Lung (tissue), 12 donors: ENCODE results near the gene TRIM14. TPM values are rescaled to one million over a fixed set of nuclear protein-coding genes. Genes with fewer than 3 reads are reported as not detected.

Source experiments
- ATAC-seq: fragments of 200-7000 bp; cut with Tn5 transposase; one replicate; pipeline ENCODE4 v1.9.1; 2020; ENCODE audit warnings: moderate number of reproducible peaks; ENCODE audit not compliant: insufficient read depth, low FRiP score
- DNase-seq, 3 donors: peaks; one replicate each; pipeline ENCODE4 v3.0.0-alpha.2; 2013 to 2017
- H3K27ac ChIP-seq, 2 donors: one replicate each; pipeline ENCODE4 v1.5.1; 2013; ENCODE audit warnings: mild to moderate bottlenecking in 2 of 2, moderate library complexity in 2 of 2, control low read depth in 1 of 2, inconsistent platforms in 1 of 2, low read depth in 1 of 2, low read length in 1 of 2
- H3K27me3 ChIP-seq, 3 donors: one replicate each; pipeline ENCODE4 v1.5.1; 2013; ENCODE audit warnings: low read length in 2 of 3; ENCODE audit not compliant: control insufficient read depth in 3 of 3, insufficient read depth in 3 of 3
- H3K36me3 ChIP-seq, 4 donors: one replicate each; pipeline ENCODE4 v1.5.1; 2013; ENCODE audit warnings: low read length in 4 of 4, mild to moderate bottlenecking in 1 of 4, moderate library complexity in 1 of 4; ENCODE audit not compliant: control insufficient read depth in 4 of 4, insufficient read depth in 4 of 4
- H3K4me1 ChIP-seq, 5 donors: one replicate each; pipeline ENCODE4 v1.5.1; 2013; ENCODE audit warnings: low read length in 5 of 5, mild to moderate bottlenecking in 2 of 5, moderate library complexity in 1 of 5; ENCODE audit not compliant: control insufficient read depth in 5 of 5, insufficient read depth in 5 of 5
- H3K4me3 ChIP-seq: one replicate; pipeline ENCODE4 v1.5.1; 2013; ENCODE audit warnings: mild to moderate bottlenecking, control low read depth, moderate library complexity
- H3K9ac ChIP-seq, 2 donors: one replicate each; pipeline ENCODE4 v1.5.1; 2013; ENCODE audit warnings: low read length in 2 of 2, control low read depth in 1 of 2; ENCODE audit not compliant: insufficient read depth in 1 of 2
- H3K9me3 ChIP-seq, 4 donors: one replicate each; pipeline ENCODE4 v1.5.1; 2013; ENCODE audit warnings: low read length in 3 of 4, mild to moderate bottlenecking in 1 of 4, moderate library complexity in 1 of 4; ENCODE audit not compliant: control insufficient read depth in 4 of 4, insufficient read depth in 3 of 4
- CTCF ChIP-seq: IDR thresholded peaks from 2 replicates; pipeline ENCODE4 v1.5.1; 2012; ENCODE audit warnings: mild to moderate bottlenecking; ENCODE audit errors: control extremely low read depth, extremely low read depth
- WGBS, 2 donors: extraction: QIAGEN DNeasy Blood & Tissue Kit; methylation state at CpG; one replicate each; pipeline ENCODE4 v1.1.7; 2013; 5-methylcytosine and 5-hydroxymethylcytosine counted together
- polyA plus RNA-seq, 2 donors: library from polyadenylated mRNA; stranded (reverse); fragments of 200-250 nt; gene quantifications; one replicate each; pipeline ENCODE4 v1.2.1, GENCODE V29; 2013
- total RNA-seq, 2 donors: library from RNA; depleted of rRNA in 1 of 2; stranded (reverse); fragments of >200 nt in 1 of 2; gene quantifications; one replicate each; pipeline ENCODE4 v1.2.1, GENCODE V29; 2014 to 2021
- donor health status: control.
- donor health status: control.
- donor health status: Bipolar disorder and iron deficiency.
- donor health status: healthy.
- donor health status: DM: yes; HTN: yes; CAD: no.

TRIM14 gene
- total and polyA plus RNA-seq, 4 donors = 5.0 to 42.7 (median 12.1) TPM

- ATAC-seq (peak; percentile 77), DNase-seq (peak; percentile 72 to 79 (median 74))
- Histone ChIP-seq H3K4me1 (peaks cover 0 to 4% (median 0%) of the 10 kb centered on the region in 5 donors), H3K9me3 (no peaks in the 10 kb centered on the region), H3K27ac (no peak overlapping the region), H3K4me3 (no peak overlapping the region), H3K36me3 (no peaks in the 10 kb centered on the region), H3K9ac (no peak overlapping the region), H3K27me3 (peaks cover 0 to 3% (median 0%) of the 10 kb centered on the region in 3 donors)
- TF ChIP-seq CTCF = peak; percentile 81
- 40 to 46% methylated on average over 20 of the region's 20 CpGs for WGBS, 2 donors
These were observed 84.2 kb downstream of the TRIM14 start for GRCh38 chr9:98034593-98035546.

DNA sequence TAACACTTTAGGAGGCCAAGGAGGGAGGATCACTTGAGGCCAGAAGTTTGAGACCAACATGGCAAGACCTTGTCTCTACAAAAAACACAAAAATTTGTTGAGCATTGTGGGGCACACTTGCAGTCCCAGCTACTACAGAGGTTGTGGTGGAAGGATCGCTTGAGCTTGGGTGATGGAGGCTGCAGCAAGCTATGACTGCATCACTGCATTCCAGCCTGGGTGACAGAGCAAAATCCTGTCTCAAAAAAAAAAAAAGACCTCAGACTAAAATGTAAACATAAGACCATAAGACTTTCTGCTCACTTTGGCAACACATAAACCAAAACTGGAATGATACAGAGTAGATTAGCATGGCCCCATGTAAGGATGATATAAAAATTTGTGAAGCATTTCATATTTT lies 87.1 kb downstream of the TRIM14 start:
- no peak for TF ChIP-seq CTCF
- no peak overlapping the region for H3K4me3 ChIP-seq
- H3K9me3 ChIP-seq = no peaks in the 10 kb centered on the region
- DNase-seq = no peak
- H3K9ac ChIP-seq = no peak overlapping the region
- no peaks in the 10 kb centered on the region for H3K36me3 ChIP-seq
- no peak for ATAC-seq
- WGBS, 2 donors = 79 to 92% methylated on average over 1 of the region's 1 CpG
- no peaks in the 10 kb centered on the region for H3K27me3 ChIP-seq
- H3K27ac ChIP-seq = no peak overlapping the region
- no peaks in the 10 kb centered on the region for H3K4me1 ChIP-seq

DNA sequence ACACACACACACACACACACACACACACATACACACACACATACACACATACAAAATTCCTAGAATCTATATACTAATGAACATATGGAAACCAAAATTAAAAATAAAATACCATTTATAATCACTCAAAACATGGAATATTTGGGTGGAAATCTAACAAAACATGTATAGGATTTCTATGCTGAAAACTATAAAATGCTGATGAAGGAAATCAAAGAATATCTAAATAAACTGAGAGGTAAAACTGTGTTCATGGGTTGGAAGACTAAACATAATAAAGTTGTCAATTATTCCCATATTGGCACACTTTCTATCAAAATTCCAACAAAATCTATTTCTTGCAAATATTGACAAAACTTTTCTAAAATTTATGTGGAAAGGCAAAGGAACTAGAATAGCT lies 87.9 kb downstream of the TRIM14 start:
- no peak overlapping the region for H3K27ac ChIP-seq
- H3K9ac ChIP-seq = no peak overlapping the region
- no peak for DNase-seq
- H3K27me3 ChIP-seq = no peaks in the 10 kb centered on the region
- no peaks in the 10 kb centered on the region for H3K36me3 ChIP-seq
- ATAC-seq = no peak
- H3K4me3 ChIP-seq = no peak overlapping the region
- no peaks in the 10 kb centered on the region for H3K4me1 ChIP-seq
- TF ChIP-seq CTCF = no peak
- H3K9me3 ChIP-seq = no peaks in the 10 kb centered on the region
